ENCODE data around the gene PIK3C2G.

- TF ChIP-seq CTCF (conservative IDR thresholded peaks at IDR 0.05; ENCODE audit: low read depth, low read length) (no peak), EZH2 (IDR thresholded peaks at IDR 0.05; ENCODE audit: borderline replicate concordance, low read depth, low read length, poor library complexity, severe bottlenecking) (no peak)
These were observed 420.5 kb downstream of the PIK3C2G start for GRCh38 chr12:18681818-18682217.

All from A673 (cell line).